Activated naive CD4-positive, alpha-beta T cell treated with anti-CD3 and anti-CD28 coated beads for 36 hours (primary cell): ENCODE results near the gene KCTD16. TPM values are rescaled to one million over a fixed set of nuclear protein-coding genes. Genes with fewer than 3 reads are reported as not detected.

Experiments
- CTCF ChIA-PET: fragments of 350-600 bp; sonication (Branson Sonifier 250); formaldehyde crosslinking; loops from one replicate; lab custom pipeline; 2021; ENCODE audit warnings: antibody characterized with exemption; lab: Charles Lee
- DNase-seq: peaks from one replicate; pipeline ENCODE4 v3.0.0-alpha.2; 2020
- H3K27ac Mint-ChIP-seq: one replicate; pipeline ENCODE4 v1.8.0; 2021; ENCODE audit warnings: mild to moderate bottlenecking, mixed read lengths
- H3K27me3 Mint-ChIP-seq: one replicate; pipeline ENCODE4 v1.8.0; 2021; ENCODE audit warnings: low read depth, mixed read lengths
- H3K36me3 Mint-ChIP-seq: one replicate; pipeline ENCODE4 v1.8.0; 2021; ENCODE audit warnings: low read depth, mixed read lengths
- H3K4me1 Mint-ChIP-seq: one replicate; pipeline ENCODE4 v1.8.0; 2021; ENCODE audit warnings: low read depth, mixed read lengths
- H3K4me3 Mint-ChIP-seq: one replicate; pipeline ENCODE4 v1.8.0; 2021; ENCODE audit warnings: mild to moderate bottlenecking, moderate library complexity, mixed read lengths
- H3K9me3 Mint-ChIP-seq: one replicate; pipeline ENCODE4 v1.8.0; 2021; ENCODE audit warnings: mixed read lengths
- intact Hi-C: fragments of 100-400 bp; cut with micrococcal nuclease; formaldehyde crosslinking; loops from one replicate; pipeline ENCODE4 v1.15.1; 2023
- total RNA-seq, 2 experiments: library from RNA; stranded (reverse); gene quantifications; one replicate each; pipeline ENCODE4 v1.2.3, GENCODE V29; 2021

KCTD16 gene
- total RNA-seq, 2 experiments from 2014 or later, result 0.27 to 0.29 TPM

- CTCF ChIA-PET, result no interaction called here
- H3K9me3 Mint-ChIP-seq, result peaks cover 5% of the 10 kb centered on the region
- DNase-seq, result no peak
- peaks cover 20% of the 10 kb centered on the region for H3K27me3 Mint-ChIP-seq
- H3K36me3 Mint-ChIP-seq, result no peaks in the 10 kb centered on the region
- no peaks in the 10 kb centered on the region for H3K4me1 Mint-ChIP-seq
- no peak overlapping the region for H3K4me3 Mint-ChIP-seq
- H3K27ac Mint-ChIP-seq, result no peak overlapping the region
- intact Hi-C loops, result no loop called here
These were observed 97.4 kb downstream of the KCTD16 start for GRCh38 chr5:144267961-144268513.

- DNase-seq, result no peak
- Mint-ChIP-seq H3K36me3 (no peaks in the 10 kb centered on the region), H3K9me3 (peaks cover 5% of the 10 kb centered on the region), H3K27me3 (peaks cover 8% of the 10 kb centered on the region), H3K4me3 (no peak overlapping the region), H3K4me1 (no peaks in the 10 kb centered on the region), H3K27ac (no peak overlapping the region)
- CTCF ChIA-PET, result no interaction called here
- intact Hi-C loops, result no loop called here
These were observed 102.8 kb downstream of the KCTD16 start for GRCh38 chr5:144273232-144274027.

- Mint-ChIP-seq H3K4me3 (no peak overlapping the region), H3K27me3 (peaks cover 1% of the 10 kb centered on the region), H3K36me3 (no peaks in the 10 kb centered on the region), H3K27ac (no peak overlapping the region), H3K9me3 (no peaks in the 10 kb centered on the region), H3K4me1 (no peaks in the 10 kb centered on the region)
- CTCF ChIA-PET, result no interaction called here
- DNase-seq, result no peak
- intact Hi-C loops, result no loop called here
These were observed 104.7 kb downstream of the KCTD16 start for GRCh38 chr5:144275329-144275728.

GRCh38 chr5:144276034-144276822 is 105.6 kb downstream of the KCTD16 start:
- no peak overlapping the region for H3K4me3 Mint-ChIP-seq
- H3K27me3 Mint-ChIP-seq, result peaks cover 5% of the 10 kb centered on the region
- DNase-seq, result no peak
- H3K27ac Mint-ChIP-seq, result no peak overlapping the region
- intact Hi-C loops, result no loop called here
- CTCF ChIA-PET, result no interaction called here
- no peaks in the 10 kb centered on the region for H3K36me3 Mint-ChIP-seq
- H3K4me1 Mint-ChIP-seq, result no peaks in the 10 kb centered on the region
- H3K9me3 Mint-ChIP-seq, result no peaks in the 10 kb centered on the region

GRCh38 chr5:144281784-144282183 is 111.1 kb downstream of the KCTD16 start:
- H3K4me3 Mint-ChIP-seq, result no peak overlapping the region
- CTCF ChIA-PET, result interaction anchor here (0.7 kb wide), 1 partner anchor 539 kb away, joined by 6 read pairs; no protein-coding TSS in a partner anchor
- no peaks in the 10 kb centered on the region for H3K4me1 Mint-ChIP-seq
- no peak for DNase-seq
- no peaks in the 10 kb centered on the region for H3K36me3 Mint-ChIP-seq
- H3K27me3 Mint-ChIP-seq, result peaks cover 5% of the 10 kb centered on the region
- no peak overlapping the region for H3K27ac Mint-ChIP-seq
- intact Hi-C loops, result no loop called here
- H3K9me3 Mint-ChIP-seq, result no peaks in the 10 kb centered on the region

GRCh38 chr5:144284036-144284435 is 113.4 kb downstream of the KCTD16 start:
- intact Hi-C loops, result no loop called here
- Mint-ChIP-seq H3K27ac (no peak overlapping the region), H3K36me3 (no peaks in the 10 kb centered on the region), H3K27me3 (peaks cover 5% of the 10 kb centered on the region), H3K9me3 (no peaks in the 10 kb centered on the region), H3K4me3 (no peak overlapping the region), H3K4me1 (no peaks in the 10 kb centered on the region)
- CTCF ChIA-PET, result no interaction called here
- no peak for DNase-seq

- intact Hi-C loops, result no loop called here
- Mint-ChIP-seq H3K9me3 (no peaks in the 10 kb centered on the region), H3K4me1 (no peaks in the 10 kb centered on the region), H3K36me3 (no peaks in the 10 kb centered on the region), H3K27ac (no peak overlapping the region), H3K27me3 (peaks cover 5% of the 10 kb centered on the region), H3K4me3 (no peak overlapping the region)
- DNase-seq, result no peak
- CTCF ChIA-PET, result no interaction called here
These were observed 114.3 kb downstream of the KCTD16 start for GRCh38 chr5:144284931-144285502.

- CTCF ChIA-PET, result no interaction called here
- intact Hi-C loops, result no loop called here
- no peak overlapping the region for H3K27ac Mint-ChIP-seq
- no peak overlapping the region for H3K4me3 Mint-ChIP-seq
- H3K36me3 Mint-ChIP-seq, result no peaks in the 10 kb centered on the region
- DNase-seq, result no peak
- peaks cover 2% of the 10 kb centered on the region for H3K27me3 Mint-ChIP-seq
- no peaks in the 10 kb centered on the region for H3K4me1 Mint-ChIP-seq
- H3K9me3 Mint-ChIP-seq, result no peaks in the 10 kb centered on the region
These were observed 118.6 kb downstream of the KCTD16 start for GRCh38 chr5:144289277-144289676.

GRCh38 chr5:144292029-144292428 is 121.4 kb downstream of the KCTD16 start:
- CTCF ChIA-PET, result no interaction called here

GRCh38 chr5:144295284-144295683 is 124.6 kb downstream of the KCTD16 start:
- Mint-ChIP-seq H3K27me3 (peaks cover 7% of the 10 kb centered on the region), H3K27ac (no peak overlapping the region)

More at GRCh38 chr5:144292029-144292428, 121.4 kb downstream of the KCTD16 start:
- peaks cover 2% of the 10 kb centered on the region for H3K27me3 Mint-ChIP-seq
- H3K4me3 Mint-ChIP-seq, result no peak overlapping the region
- no peaks in the 10 kb centered on the region for H3K36me3 Mint-ChIP-seq
- H3K4me1 Mint-ChIP-seq, result no peaks in the 10 kb centered on the region
- no peaks in the 10 kb centered on the region for H3K9me3 Mint-ChIP-seq
- H3K27ac Mint-ChIP-seq, result no peak overlapping the region
- intact Hi-C loops, result no loop called here
- no peak for DNase-seq

GRCh38 chr5:144297081-144297480 is 126.4 kb downstream of the KCTD16 start:
- Mint-ChIP-seq H3K4me3 (no peak overlapping the region), H3K4me1 (no peaks in the 10 kb centered on the region), H3K9me3 (no peaks in the 10 kb centered on the region), H3K27me3 (peaks cover 11% of the 10 kb centered on the region), H3K27ac (no peak overlapping the region), H3K36me3 (no peaks in the 10 kb centered on the region)
- intact Hi-C loops, result no loop called here
- CTCF ChIA-PET, result interaction anchor here (0.5 kb wide), 1 partner anchor 12 kb away, joined by 7 read pairs; no protein-coding TSS in a partner anchor
- no peak for DNase-seq

More at GRCh38 chr5:144295284-144295683, 124.6 kb downstream of the KCTD16 start:
- DNase-seq, result no peak
- CTCF ChIA-PET, result interaction anchor here (1.2 kb wide), 1 partner anchor 63 kb away, joined by 3 read pairs; no protein-coding TSS in a partner anchor
- no peaks in the 10 kb centered on the region for H3K36me3 Mint-ChIP-seq
- H3K4me3 Mint-ChIP-seq, result no peak overlapping the region
- no peaks in the 10 kb centered on the region for H3K9me3 Mint-ChIP-seq
- intact Hi-C loops, result no loop called here
- no peaks in the 10 kb centered on the region for H3K4me1 Mint-ChIP-seq

GRCh38 chr5:144298658-144299057 is 128.0 kb downstream of the KCTD16 start:
- H3K27me3 Mint-ChIP-seq, result peaks cover 9% of the 10 kb centered on the region
- CTCF ChIA-PET, result no interaction called here
- no peak for DNase-seq
- H3K4me1 Mint-ChIP-seq, result no peaks in the 10 kb centered on the region
- no peaks in the 10 kb centered on the region for H3K36me3 Mint-ChIP-seq
- H3K9me3 Mint-ChIP-seq, result no peaks in the 10 kb centered on the region
- H3K27ac Mint-ChIP-seq, result no peak overlapping the region
- H3K4me3 Mint-ChIP-seq, result no peak overlapping the region
- intact Hi-C loops, result no loop called here
